NB4 (cell line): ENCODE measurements around the gene ALDH3B2.
"Not testable (repeated sequence)": the region's sequence is repeated elsewhere in the genome, so short reads cannot be mapped to it uniquely, and the experiment has no call there.

Experiments
- MAX ChIP-seq: IDR thresholded peaks from 2 replicates; pipeline ENCODE4 v1.6.1; 2011; ENCODE audit warnings: low read depth, low read length
- POLR2A ChIP-seq: IDR thresholded peaks from 2 replicates; pipeline ENCODE4 v1.6.1; 2011; ENCODE audit warnings: mild to moderate bottlenecking; ENCODE audit not compliant: insufficient read length; ENCODE audit errors: extremely low read depth
- TF ChIP-seq, protein P1 (sequence below): IDR thresholded peaks from one replicate; pipeline ENCODE4 v1.5.1; 2012; ENCODE audit warnings: low read depth, low read length

DNA sequence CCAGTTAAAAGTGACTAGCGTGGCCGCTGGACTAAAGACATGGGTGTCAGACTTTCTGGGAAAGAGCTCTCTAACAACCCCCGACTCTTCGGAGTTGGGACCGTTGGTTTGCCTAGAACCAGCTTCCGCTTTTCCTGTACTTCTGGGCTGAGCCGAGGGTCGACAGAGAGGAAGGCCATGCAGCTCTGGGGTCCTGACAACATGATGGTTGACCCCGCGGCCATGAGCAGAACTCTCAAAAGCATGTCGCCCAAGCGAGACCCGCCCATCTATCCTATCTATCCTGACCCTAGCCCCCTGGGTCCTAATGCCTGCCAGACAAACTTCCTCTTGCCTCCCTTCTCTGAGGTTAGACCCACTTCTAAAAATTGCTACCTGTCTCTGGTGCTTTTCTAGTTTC lies 53.8 kb downstream of the ALDH3B2 start:
- TF ChIP-seq, protein P1, sequence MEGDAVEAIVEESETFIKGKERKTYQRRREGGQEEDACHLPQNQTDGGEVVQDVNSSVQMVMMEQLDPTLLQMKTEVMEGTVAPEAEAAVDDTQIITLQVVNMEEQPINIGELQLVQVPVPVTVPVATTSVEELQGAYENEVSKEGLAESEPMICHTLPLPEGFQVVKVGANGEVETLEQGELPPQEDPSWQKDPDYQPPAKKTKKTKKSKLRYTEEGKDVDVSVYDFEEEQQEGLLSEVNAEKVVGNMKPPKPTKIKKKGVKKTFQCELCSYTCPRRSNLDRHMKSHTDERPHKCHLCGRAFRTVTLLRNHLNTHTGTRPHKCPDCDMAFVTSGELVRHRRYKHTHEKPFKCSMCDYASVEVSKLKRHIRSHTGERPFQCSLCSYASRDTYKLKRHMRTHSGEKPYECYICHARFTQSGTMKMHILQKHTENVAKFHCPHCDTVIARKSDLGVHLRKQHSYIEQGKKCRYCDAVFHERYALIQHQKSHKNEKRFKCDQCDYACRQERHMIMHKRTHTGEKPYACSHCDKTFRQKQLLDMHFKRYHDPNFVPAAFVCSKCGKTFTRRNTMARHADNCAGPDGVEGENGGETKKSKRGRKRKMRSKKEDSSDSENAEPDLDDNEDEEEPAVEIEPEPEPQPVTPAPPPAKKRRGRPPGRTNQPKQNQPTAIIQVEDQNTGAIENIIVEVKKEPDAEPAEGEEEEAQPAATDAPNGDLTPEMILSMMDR: not testable (repeated sequence)
- TF ChIP-seq POLR2A, MAX: not testable (repeated sequence)
